Stimulated activated CD4-positive, alpha-beta T cell treated with anti-CD3 and anti-CD28 coated beads, Interleukin-4, amount 100 ng/mL, for 48 hours (primary cell): ENCODE results near the gene TPD52L1.
"Not testable (repeated sequence)": the region's sequence is repeated elsewhere in the genome, so short reads cannot be mapped to it uniquely, and the experiment has no call there.

Source experiments
- DNase-seq, 2 donors: peaks; one replicate each; pipeline ENCODE4 v3.0.0-alpha.2; 2020; ENCODE audit warnings: low read depth in 2 of 2

Gene TPD52L1, protein sequence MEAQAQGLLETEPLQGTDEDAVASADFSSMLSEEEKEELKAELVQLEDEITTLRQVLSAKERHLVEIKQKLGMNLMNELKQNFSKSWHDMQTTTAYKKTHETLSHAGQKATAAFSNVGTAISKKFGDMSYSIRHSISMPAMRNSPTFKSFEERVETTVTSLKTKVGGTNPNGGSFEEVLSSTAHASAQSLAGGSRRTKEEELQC

DNA sequence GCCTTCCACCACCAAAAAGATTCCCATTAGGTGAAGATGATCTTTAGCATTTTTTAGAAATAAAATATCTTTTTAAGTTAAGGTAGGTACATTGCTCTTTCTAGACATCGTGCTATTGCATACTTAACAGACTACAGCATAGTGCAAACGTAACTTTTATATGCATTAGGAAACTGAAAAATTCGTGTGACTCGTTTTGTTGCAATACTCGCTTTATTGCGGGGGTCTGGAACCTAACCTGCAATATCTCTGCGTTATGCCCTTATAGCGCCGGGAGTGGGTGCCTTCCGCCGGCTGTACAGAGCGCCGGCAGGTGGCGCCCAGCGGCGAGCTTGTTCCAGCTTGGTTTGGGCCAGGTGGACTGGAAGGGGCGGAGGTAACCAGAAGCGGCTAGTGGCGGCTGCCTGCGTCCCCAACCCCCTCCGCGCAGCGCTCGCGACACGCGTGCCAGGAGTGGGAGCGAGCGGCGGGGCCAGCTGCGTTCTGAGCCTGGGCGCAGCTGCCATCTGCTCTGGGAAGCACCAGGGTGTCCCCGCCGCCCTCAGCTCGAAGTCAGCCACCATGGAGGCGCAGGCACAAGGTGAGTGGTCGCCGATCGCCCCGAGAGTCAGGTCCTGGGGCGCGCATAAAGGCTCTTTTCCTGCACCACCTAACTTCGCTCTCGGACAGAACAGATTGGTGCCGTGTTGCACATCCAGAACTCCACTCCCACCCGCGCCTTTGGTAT is at the start of gene TPD52L1:
Gene TPD52L1 (plus strand): TSS at position 383 of the 727 bp plus-strand sequence. CDS start 179 bp downstream, at position 562.
- DNase-seq: peak; percentile 44 to 48

DNA sequence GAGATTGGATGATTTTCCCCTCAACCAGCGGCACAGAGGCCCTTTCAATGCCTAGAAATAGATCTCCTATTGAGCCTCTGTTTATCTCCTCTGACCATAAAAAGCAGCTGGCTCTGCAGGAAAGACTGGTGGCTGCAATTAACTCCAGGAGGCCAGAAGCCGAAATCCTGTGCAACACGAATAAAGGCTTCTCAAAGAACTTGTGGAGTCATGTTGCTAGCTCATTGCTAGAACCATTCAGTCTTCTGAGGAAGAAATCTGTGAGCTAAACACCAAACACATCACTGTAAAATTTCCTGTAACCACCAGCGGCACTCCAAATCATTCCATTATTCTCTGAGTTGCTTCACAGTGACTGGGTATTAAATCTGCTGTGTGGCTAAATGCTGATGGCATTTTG is 49.1 kb upstream of the TPD52L1 start:
- no peak for DNase-seq

DNA sequence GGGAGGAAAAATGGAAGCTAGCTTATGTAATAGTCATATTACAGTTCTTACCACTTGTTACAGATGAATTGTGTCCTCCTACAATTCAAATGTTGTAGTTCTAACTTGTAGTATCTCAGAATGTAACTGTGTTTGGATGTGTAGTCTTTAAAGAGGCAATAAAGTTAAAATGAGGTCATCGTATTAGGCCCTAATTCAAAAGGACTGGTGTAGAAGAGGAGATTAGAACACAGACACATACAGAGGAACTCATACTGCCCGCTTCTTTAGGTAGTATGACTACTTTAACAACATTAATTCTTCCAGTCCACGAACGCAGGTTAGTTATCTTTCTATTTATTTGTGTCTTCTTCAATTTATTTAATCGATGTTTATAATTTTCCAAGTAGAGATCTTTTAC is 46.5 kb upstream of the TPD52L1 start:
- no peak for DNase-seq

DNA sequence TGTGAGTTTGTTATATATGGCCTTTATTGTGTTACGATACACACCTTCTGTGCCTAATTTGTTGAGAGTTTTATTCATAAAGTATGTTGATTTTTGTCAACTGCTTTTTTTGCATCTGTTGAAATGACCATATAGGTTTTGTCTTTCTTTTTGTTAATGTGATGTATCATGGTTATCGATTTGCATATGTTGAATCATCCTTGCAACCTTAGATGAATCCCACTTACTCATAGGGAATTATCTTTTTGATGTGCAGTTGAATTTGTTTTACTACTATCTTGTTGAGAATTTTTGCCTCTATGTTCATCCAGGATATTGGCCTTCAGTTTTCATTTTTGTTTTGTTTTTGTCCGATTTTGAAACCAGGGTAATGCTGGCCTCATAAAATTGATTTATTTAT is 45.7 kb upstream of the TPD52L1 start:
- DNase-seq: no peak

DNA sequence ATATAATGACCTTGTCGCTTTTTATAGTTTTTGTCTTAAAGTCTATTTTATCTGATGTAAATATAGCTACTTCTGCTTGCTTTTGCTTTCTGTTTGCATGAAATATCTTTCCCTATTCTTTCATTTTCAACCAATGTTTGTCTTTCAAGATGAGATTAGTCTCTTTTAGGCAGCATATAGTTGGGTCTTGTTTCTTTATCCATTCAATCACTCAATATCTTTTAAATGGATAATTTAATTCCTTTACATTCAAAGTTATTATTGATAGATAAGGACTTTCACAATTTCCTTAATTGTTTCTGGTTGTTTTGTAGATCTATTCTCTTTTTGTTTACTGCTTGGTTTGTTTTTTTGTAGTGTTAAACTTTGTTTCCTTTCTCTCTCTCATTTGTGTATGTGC is 43.5 kb upstream of the TPD52L1 start:
- no peak for DNase-seq

DNA sequence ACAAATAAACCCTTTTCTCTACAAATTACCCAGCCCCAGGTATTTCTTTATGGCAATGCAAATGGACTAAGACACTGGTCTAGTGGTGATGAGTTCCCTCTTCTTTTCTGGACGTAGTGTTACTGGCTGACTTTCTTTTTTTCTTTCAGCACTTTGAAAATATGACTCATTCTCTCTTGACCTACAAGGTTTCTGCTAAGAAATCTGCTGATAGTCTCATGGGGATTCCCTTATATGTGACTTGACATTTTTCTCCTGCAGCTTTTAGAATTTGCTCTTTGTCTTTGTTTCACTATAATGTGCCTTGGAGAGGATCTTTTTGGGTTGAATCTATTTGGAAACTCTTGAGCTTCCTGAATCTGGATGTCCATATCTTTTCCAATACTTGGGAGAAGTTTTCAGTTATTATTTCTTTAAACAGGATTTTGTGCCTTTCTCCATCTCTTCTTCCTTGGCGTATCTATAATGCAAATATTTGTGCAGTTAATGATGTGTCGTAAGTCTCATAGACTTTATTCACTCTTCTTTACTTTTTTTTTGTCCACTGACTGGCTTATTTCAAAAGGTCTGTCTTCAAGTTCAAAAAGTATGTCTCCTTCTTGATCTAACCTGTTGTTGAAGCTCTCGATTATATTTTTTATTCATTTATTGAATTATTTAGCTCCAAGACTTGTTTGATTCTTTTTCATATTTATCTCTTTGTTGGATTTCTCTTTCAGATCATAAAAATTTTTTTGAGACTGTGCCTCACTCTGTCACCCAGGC is 42.2 kb upstream of the TPD52L1 start:
- no peak for DNase-seq

DNA sequence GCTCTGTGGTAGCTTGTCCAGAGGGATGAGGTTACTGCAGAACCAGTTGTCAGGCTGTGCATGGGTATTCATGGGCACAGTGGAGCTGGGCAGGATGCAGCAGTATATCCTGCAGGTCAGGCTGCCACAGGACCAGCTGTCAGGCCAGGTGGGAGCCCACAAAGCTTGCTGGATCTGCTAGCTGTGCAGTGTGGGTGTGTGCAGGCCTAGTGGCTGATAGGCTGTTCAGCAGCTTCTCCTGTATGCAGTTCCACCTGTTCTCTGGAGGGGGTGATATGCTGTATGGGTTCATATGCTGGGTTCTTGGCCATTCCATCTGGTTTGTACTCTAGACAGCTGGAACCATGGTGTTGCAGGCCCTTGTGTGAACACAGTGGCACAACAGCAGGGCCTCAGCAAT is 40.6 kb upstream of the TPD52L1 start:
- no peak for DNase-seq

DNA sequence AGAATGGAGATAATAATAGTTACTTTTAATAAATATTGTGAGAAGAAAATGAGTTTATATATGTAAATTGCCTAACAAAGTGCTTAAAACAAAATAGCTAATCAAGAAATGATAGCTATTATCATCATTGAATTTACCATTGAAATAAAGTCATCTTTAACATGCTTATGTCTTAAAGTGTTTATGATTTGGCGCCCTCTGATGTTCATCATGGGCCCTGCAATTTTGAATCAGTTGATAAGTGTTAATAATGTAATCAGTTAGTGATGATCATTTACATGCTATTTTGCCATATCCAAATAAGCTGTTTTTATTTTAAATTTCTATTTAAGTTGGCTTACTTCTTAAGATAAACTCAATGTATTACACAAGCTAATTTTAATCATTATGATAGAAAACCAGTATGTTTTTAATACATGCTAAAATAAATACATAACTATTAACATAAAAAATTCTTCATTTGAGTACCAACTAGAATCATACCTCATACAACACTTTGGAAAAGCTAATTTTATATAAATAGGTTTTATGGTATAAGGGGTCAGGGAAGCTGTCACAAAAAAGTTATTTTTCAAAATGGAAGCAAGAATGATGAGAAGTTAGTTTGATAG is 39.2 kb upstream of the TPD52L1 start:
- peak; percentile 12 to 18 for DNase-seq

DNA sequence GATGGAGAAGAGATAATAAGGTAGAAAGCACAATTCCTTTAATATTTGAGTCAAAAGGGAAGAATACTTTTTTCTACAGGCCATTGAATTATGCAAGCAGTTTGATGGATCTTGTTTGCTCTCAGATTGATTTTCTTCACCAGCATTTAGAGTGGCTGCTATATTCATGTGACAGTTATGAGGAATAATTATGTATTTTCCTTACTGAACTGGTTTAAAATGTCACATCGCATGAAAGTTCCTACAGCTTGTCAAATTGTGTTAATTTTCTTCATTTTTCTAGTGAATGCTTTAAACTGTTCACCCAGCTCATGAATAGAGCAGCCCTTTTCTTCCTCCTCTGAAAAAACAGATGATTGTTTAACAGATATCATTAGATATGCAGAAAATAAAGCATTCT is 37.4 kb upstream of the TPD52L1 start:
- DNase-seq: no peak

DNA sequence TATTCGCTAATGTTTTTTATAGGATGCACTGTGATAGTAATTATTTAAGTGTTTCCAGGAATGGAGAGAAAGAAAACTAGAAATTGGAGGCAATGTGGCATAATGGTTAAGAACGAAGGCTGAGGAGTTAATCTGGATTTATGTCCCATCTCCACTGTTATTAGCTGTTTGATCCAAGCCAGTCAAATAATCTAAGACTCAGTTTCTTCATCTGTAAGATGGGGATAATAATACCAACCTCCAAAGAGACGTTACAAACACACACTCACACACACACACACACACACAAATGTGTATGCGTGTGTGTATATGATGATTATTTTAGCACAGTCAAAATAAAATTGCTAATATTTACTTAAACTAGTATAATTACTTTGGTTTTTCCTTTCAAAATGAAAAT is 36.9 kb upstream of the TPD52L1 start:
- DNase-seq: no peak

DNA sequence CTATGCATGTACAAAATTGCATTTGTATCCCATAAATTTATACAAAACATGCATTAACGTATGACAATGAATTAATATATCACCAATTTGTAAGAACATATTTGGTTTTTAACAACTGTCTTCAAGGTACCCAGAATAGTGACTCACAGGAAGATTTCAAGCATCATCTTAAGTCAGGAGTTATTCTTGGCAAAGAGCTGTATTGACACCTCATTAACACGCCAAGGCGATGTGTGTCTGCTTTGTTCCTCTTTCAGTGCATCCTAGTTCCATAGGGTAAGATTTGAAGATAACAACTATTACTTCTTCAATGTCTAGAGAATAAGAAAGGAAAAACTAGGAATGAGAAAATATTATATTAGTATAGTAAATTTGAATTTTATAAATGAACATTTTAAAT is 35.8 kb upstream of the TPD52L1 start:
- no peak for DNase-seq

DNA sequence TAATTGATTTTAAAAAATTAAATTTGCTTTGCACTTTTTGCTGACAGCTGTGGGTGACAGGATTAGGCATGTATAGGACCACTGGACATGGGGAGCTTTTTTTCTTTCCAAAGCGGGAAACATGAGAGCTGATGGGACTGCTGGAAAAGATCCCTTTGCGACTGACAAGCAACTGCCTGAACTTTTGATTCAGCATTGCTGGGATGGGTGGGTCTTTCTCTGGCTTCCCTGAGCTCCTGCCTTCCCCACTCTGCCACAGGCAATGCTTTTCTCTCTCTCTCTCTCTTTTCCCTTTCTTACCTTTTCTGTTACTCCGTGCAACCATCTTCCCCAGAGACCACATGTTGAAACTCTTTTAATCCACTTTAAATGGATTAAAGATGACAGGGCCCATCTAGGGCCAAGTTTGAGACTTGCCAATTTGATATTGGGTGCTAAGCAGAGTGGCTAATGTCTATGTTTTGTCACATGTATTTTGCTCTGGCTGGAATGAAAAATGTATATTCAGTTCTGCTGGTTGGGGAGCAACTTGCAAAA is 33.5 kb upstream of the TPD52L1 start:
- no peak for DNase-seq

DNA sequence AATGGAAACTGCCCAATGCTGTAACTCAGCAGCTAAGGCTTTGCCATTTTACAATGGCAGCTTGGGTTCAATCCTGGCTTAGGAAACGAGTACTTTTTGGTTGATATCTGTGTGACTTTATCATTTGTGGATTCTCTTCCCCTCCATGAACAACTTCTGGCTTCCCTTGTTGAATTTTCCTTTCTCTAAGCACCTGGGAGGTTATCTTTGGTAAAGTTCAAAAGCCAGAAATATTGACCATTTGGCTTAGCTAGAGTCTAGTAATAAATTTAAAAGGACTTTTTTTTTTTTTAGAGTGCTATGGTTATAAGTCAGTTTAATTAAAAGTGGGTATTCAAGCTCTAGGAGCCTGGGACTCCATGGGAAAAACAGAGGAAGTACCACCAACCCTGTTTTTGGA is 31.7 kb upstream of the TPD52L1 start:
- DNase-seq: no peak

DNA sequence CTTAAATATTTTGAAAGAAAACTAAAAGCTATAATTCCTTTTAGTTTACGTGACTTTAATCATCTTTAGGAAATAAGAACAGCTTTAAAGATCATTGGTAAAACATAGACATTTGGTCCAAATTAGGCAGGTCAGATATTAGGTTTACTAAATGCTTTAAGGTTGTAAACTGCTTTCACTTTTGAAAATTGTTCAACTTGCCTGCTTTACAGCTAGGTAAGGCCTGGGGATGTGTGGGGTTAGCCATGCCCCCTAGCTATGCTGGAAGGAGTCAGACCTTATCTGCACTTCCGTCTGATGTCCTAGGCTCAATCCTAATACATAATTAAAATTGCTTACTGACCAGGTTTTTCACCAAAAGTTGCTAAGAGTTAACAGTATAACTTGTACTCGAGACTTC is 30.5 kb upstream of the TPD52L1 start:
- no peak for DNase-seq

DNA sequence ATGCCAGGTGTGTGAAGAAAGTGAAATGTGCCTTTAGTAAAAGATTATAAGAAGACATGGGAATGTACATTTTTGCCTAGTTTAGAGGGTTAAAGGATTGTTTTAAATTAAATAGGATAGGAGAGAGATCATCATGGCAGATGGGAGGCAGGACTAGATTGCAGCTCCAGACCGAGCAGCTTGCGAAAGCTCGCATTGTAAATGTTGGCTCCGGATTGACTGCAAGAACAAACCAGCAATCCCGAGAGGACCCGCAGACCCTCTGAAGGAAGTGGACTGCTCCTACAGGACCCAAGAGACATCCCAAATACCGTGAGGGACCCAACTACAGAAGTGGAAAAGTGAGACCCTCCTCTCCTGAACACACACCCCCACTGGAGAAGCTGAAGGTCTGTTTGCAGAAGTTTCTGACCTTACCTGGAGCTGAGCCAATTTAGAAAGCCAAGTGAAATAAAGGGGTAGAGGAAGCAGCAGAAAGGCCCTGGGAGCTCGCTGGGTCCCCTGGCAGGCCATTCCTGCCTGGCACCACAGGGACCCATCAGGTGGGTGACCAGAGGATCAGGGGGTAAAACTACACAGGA is 30.0 kb upstream of the TPD52L1 start:
- DNase-seq: no peak

DNA sequence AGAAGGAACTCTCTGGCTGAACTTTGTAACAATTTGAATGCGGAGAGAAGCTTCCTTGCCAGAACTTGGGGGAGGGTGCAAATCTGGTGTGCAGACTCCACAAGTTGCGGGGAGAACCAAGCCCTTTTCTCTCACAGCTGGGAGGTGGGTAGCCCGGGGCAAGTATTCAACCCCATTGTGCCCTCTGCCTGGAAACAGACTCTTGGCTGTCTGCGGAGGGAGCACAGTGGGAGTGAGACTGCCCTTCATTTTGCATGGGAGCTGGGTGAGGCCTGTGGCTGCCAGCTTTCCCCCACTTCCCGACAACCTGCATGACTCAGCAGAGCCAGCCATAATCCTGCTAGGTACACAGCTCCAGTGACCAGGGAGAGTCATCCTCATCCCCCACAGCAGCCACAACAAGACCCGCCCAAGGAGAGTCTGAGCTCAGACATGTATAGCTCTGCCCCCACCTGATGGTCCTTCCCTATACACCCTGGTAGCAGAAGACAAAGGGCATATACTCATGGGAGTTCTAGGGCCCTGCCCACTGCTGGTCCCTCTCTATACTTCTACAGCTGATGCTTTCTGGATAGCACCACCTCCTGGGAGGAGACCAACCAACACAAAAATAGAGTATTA is 29.4 kb upstream of the TPD52L1 start:
- DNase-seq: no peak

DNA sequence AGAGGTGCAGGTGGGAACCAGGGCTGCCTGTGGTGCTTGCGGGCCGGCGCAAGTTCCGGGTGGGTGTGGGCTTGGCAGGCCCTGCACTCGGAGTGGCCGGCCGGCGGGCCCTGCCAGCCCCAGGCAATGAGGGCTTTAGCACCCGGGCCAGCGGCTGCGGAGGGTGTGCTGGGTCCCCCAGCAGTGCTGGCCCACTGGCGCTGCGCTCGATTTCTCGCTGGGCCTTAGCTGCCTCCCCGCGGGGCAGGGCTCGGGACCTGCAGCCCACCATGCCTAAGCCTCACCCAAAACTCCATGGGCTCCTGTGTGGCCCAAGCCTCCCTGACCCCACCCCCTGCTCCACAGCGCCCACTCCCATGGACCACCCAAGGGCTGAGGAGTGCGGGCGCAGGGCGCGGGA is 27.7 kb upstream of the TPD52L1 start:
- not testable (repeated sequence) for DNase-seq

DNA sequence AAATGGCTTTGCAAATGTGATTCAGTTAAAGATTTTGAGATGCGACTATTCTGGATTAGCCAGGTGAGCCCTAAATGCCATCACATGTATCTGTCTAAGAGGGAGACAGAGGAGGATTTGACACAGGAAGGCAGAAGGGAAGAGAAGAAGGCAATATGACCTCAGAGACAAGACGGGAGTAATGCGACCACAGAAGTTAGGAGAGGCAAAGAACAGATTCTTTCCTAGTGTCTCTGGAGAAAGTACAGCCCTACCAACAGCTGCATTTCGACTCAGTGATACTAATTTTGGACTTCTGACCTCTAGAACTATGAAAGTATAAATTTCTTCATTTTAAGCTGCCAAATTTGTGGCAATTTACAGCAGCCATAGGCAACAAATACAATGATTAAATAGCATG is 24.2 kb upstream of the TPD52L1 start:
- no peak for DNase-seq

DNA sequence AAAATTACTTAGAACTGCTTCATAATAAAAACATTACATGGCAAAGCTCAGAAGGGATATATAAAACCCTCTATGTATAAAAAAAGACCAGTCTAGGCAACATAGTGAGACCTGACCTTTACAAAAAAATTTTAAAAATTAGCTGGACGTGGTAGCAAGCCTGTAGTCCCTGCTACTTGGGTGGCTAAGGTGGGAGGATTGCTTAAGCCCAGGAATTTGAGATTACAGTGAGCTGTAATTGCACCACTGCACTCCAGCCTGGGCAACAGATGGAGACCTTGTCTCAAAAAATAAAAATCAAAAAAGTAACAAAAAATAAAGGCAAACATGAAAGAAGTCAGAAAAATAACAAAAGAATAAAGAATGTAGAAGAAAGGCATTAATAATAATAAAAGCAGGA is 21.5 kb upstream of the TPD52L1 start:
- no peak for DNase-seq

DNA sequence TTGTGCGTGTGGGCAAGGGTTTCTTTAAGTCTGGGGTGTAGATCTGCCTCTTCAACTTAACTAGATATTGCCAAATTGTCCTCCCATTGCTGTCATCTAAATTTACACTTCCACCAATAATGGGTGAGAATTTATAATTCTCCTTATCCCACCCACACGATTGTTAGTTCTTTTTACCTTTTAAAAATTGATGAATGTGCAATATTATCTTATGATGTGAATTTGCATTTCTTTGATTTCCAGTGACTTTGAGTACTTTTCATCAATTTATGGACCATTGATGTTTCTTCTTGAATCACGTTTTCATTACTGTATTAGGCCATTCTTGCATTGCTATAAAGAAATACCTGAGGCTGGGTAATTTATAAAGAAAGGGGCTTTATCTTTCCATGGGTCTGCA is 17.2 kb upstream of the TPD52L1 start:
- DNase-seq: no peak

DNA sequence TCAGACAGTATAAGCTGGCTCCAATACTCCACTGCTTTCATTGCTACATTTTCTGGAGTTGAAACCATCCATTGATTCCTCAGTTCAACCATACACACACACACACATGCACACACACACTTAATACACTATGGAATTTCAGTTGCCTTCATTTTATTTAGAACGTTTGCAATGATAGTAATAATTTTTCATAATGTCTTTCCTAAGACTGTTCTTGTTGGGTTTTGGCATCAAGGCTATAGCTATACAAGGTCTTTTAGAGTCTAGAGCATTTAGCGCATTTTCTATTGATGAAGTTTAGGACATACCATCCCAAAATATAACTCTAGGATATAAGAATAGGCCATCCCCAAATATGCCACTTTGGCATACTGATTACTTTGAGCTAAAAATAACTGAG is 15.5 kb upstream of the TPD52L1 start:
- no peak for DNase-seq
